ENCODE results near the gene MTMR11.

MTMR11 gene

GRCh38 chr1:149937759-149938158 is 1.1 kb upstream of the MTMR11 start:
- H2AK5ac ChIP-seq (ENCODE audit: low read length): peak overlapping the region; percentile 30
- H3K4ac ChIP-seq (ENCODE audit: low read depth, low read length): peak overlapping the region; percentile 1
- H3K79me1 ChIP-seq (ENCODE audit: low read length): peaks cover 31% of the 10 kb centered on the region
- peaks cover 6 to 13% of the 10 kb centered on the region in 2 experiments for H3K36me3 ChIP-seq (ENCODE audit: control insufficient read depth in 1 of 2, insufficient read depth in 2 of 2, low read length in 2 of 2)
- no peak overlapping the region for H3K23ac ChIP-seq (ENCODE audit: low read length)
- H3K4me1 ChIP-seq (ENCODE audit: control insufficient read depth in 1 of 2, insufficient read depth in 2 of 2, low read length in 2 of 2): peaks cover 11 to 23% of the 10 kb centered on the region in 2 experiments
- H3K79me2 ChIP-seq (ENCODE audit: control insufficient read depth, insufficient read depth, low read length, poor library complexity): peaks cover 5% of the 10 kb centered on the region
- no peak for DNase-seq
- peak overlapping the region; percentile 11 for H2BK12ac ChIP-seq (ENCODE audit: low read length)
- peak overlapping the region; percentile 98 for H3K27ac ChIP-seq (ENCODE audit: low read depth, low read length)
- H4K8ac ChIP-seq (ENCODE audit: low read depth, low read length): peak overlapping the region; percentile 25
- H4K12ac ChIP-seq (ENCODE audit: low read depth, low read length): no peak overlapping the region
- H3K14ac ChIP-seq (ENCODE audit: low read length): peak overlapping the region; percentile 50
- peak overlapping the region; percentile 74 for H2BK120ac ChIP-seq (ENCODE audit: insufficient read depth, low read length, poor library complexity)
- peak overlapping the region; percentile 77 for H3K4me2 ChIP-seq (ENCODE audit: low read length)
- H4K91ac ChIP-seq (ENCODE audit: low read depth, low read length): peak overlapping the region; percentile 20
- no peak overlapping the region for H3K4me3 ChIP-seq (ENCODE audit: low read depth, low read length)
- no peak overlapping the region for H2AFZ ChIP-seq (ENCODE audit: insufficient read depth, low read length, poor library complexity)
- no peaks in the 10 kb centered on the region for H3K9me3 ChIP-seq (ENCODE audit: insufficient read depth, low read depth, low read length)
- H3K18ac ChIP-seq (ENCODE audit: low read length): no peak overlapping the region
- H2BK5ac ChIP-seq (ENCODE audit: low read depth, low read length, poor library complexity): peak overlapping the region; percentile 84
- H3K9ac ChIP-seq (ENCODE audit: low read length): no peak overlapping the region
- H3K27me3 ChIP-seq (ENCODE audit: insufficient read depth, low read length): no peaks in the 10 kb centered on the region

GRCh38 chr1:149936992-149937705 is 470 bp upstream of the MTMR11 start:
- peak overlapping the region; percentile 5 for H3K14ac ChIP-seq (ENCODE audit: low read length)
- H3K4me2 ChIP-seq (ENCODE audit: low read length): peak overlapping the region; percentile 77
- peak overlapping the region; percentile 81 for H4K8ac ChIP-seq (ENCODE audit: low read depth, low read length)
- WGBS (ENCODE audit: extremely low coverage, insufficient coverage, insufficient read length): no CpG with 5 or more reads among the region's 8 CpGs
- H4K12ac ChIP-seq (ENCODE audit: low read depth, low read length): no peak overlapping the region
- H3K79me1 ChIP-seq (ENCODE audit: low read length): peaks cover 31% of the 10 kb centered on the region
- DNase-seq: peak; percentile 77 to 93
- peaks cover 6 to 15% of the 10 kb centered on the region in 2 experiments for H3K36me3 ChIP-seq (ENCODE audit: control insufficient read depth in 1 of 2, insufficient read depth in 2 of 2, low read length in 2 of 2)
- H2AK5ac ChIP-seq (ENCODE audit: low read length): no peak overlapping the region
- H2BK5ac ChIP-seq (ENCODE audit: low read depth, low read length, poor library complexity): peak overlapping the region; percentile 94
- H3K23ac ChIP-seq (ENCODE audit: low read length): no peak overlapping the region
- H3K9ac ChIP-seq (ENCODE audit: low read length): peak overlapping the region; percentile 84
- no peaks in the 10 kb centered on the region for H3K27me3 ChIP-seq (ENCODE audit: insufficient read depth, low read length)
- no peak overlapping the region for H3K4ac ChIP-seq (ENCODE audit: low read depth, low read length)
- no peaks in the 10 kb centered on the region for H3K9me3 ChIP-seq (ENCODE audit: insufficient read depth, low read depth, low read length)
- peaks cover 11 to 23% of the 10 kb centered on the region in 2 experiments for H3K4me1 ChIP-seq (ENCODE audit: control insufficient read depth in 1 of 2, insufficient read depth in 2 of 2, low read length in 2 of 2)
- peak overlapping the region; percentile 27 for H2AFZ ChIP-seq (ENCODE audit: insufficient read depth, low read length, poor library complexity)
- peaks cover 5% of the 10 kb centered on the region for H3K79me2 ChIP-seq (ENCODE audit: control insufficient read depth, insufficient read depth, low read length, poor library complexity)
- no peak overlapping the region for H3K18ac ChIP-seq (ENCODE audit: low read length)
- peak overlapping the region; percentile 95 for H4K91ac ChIP-seq (ENCODE audit: low read depth, low read length)
- H2BK12ac ChIP-seq (ENCODE audit: low read length): peak overlapping the region; percentile 54
- H3K4me3 ChIP-seq (ENCODE audit: low read depth, low read length): no peak overlapping the region
- peak overlapping the region; percentile 98 for H3K27ac ChIP-seq (ENCODE audit: low read depth, low read length)
- peak overlapping the region; percentile 87 for H2BK120ac ChIP-seq (ENCODE audit: insufficient read depth, low read length, poor library complexity)

DNA sequence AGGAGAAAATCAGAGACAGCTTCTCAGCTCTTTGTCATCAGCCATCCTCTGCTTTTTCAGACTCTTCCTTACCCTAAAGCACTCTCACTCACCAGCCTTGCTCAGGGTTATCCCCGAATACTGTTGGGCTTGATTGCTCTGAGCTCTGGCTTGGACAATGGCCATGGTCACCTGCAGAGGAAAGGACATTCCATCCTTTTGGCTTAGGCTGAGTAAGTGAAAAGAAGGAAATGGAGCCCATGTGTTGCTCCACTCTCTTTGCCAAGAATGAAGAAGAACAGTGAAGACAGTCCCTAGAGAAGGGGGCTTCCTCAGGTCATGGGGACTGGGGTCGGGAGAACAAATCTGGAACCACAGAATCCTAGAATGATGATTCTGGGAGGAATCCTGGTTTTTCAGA is 2.3 kb downstream of the MTMR11 start:
- peaks cover 5% of the 10 kb centered on the region for H3K79me2 ChIP-seq (ENCODE audit: control insufficient read depth, insufficient read depth, low read length, poor library complexity)
- no peaks in the 10 kb centered on the region for H3K9me3 ChIP-seq (ENCODE audit: insufficient read depth, low read depth, low read length)
- no peak overlapping the region for H2BK12ac ChIP-seq (ENCODE audit: low read length)
- no peak overlapping the region for H3K4me3 ChIP-seq (ENCODE audit: low read depth, low read length)
- H3K27me3 ChIP-seq (ENCODE audit: insufficient read depth, low read length): no peaks in the 10 kb centered on the region
- no peak overlapping the region for H3K9ac ChIP-seq (ENCODE audit: low read length)
- H3K14ac ChIP-seq (ENCODE audit: low read length): no peak overlapping the region
- no peak overlapping the region for H4K8ac ChIP-seq (ENCODE audit: low read depth, low read length)
- no CpG with 5 or more reads among the region's 2 CpGs for WGBS (ENCODE audit: extremely low coverage, insufficient coverage, insufficient read length)
- no peak overlapping the region for H2AK5ac ChIP-seq (ENCODE audit: low read length)
- no peak overlapping the region for H4K91ac ChIP-seq (ENCODE audit: low read depth, low read length)
- no peak overlapping the region for H2AFZ ChIP-seq (ENCODE audit: insufficient read depth, low read length, poor library complexity)
- H3K79me1 ChIP-seq (ENCODE audit: low read length): peaks cover 31% of the 10 kb centered on the region
- H3K4ac ChIP-seq (ENCODE audit: low read depth, low read length): no peak overlapping the region
- no peak overlapping the region for H4K12ac ChIP-seq (ENCODE audit: low read depth, low read length)
- no peak overlapping the region for H2BK5ac ChIP-seq (ENCODE audit: low read depth, low read length, poor library complexity)
- H3K27ac ChIP-seq (ENCODE audit: low read depth, low read length): no peak overlapping the region
- H3K4me2 ChIP-seq (ENCODE audit: low read length): no peak overlapping the region
- H3K36me3 ChIP-seq (ENCODE audit: control insufficient read depth in 1 of 2, insufficient read depth in 2 of 2, low read length in 2 of 2): peaks cover 17 to 38% of the 10 kb centered on the region in 2 experiments
- no peak overlapping the region for H2BK120ac ChIP-seq (ENCODE audit: insufficient read depth, low read length, poor library complexity)
- H3K4me1 ChIP-seq (ENCODE audit: control insufficient read depth in 1 of 2, insufficient read depth in 2 of 2, low read length in 2 of 2): peaks cover 11 to 22% of the 10 kb centered on the region in 2 experiments
- H3K23ac ChIP-seq (ENCODE audit: low read length): no peak overlapping the region
- H3K18ac ChIP-seq (ENCODE audit: low read length): no peak overlapping the region
- no peak for DNase-seq

DNA sequence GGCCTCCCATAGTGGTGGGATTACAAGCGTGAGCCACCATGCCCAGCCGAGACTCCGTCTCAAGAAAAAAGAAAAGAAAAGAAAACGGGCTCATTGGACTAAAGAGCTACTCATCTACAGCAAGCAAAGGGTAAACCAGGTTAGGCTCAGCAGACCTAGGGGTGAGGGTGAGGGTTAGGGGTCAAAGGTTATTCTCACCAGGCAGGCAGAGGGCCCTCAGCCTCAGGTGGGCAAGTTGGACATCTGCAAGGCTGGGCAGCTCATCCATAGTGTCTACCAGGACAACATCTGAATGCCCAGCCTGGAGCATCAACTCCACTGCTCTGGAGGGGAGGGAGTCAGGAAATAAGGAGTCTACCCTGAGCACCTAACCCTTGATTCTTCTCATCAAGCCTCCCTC is 3.5 kb downstream of the MTMR11 start:
- no peak overlapping the region for H4K8ac ChIP-seq (ENCODE audit: low read depth, low read length)
- no peaks in the 10 kb centered on the region for H3K27me3 ChIP-seq (ENCODE audit: insufficient read depth, low read length)
- no peak overlapping the region for H2AFZ ChIP-seq (ENCODE audit: insufficient read depth, low read length, poor library complexity)
- H3K4me3 ChIP-seq (ENCODE audit: low read depth, low read length): no peak overlapping the region
- H3K9ac ChIP-seq (ENCODE audit: low read length): no peak overlapping the region
- no peak overlapping the region for H2BK12ac ChIP-seq (ENCODE audit: low read length)
- no peak overlapping the region for H3K18ac ChIP-seq (ENCODE audit: low read length)
- H3K14ac ChIP-seq (ENCODE audit: low read length): no peak overlapping the region
- H3K27ac ChIP-seq (ENCODE audit: low read depth, low read length): no peak overlapping the region
- H3K23ac ChIP-seq (ENCODE audit: low read length): no peak overlapping the region
- H2BK5ac ChIP-seq (ENCODE audit: low read depth, low read length, poor library complexity): no peak overlapping the region
- no CpG with 5 or more reads among the region's 4 CpGs for WGBS (ENCODE audit: extremely low coverage, insufficient coverage, insufficient read length)
- peaks cover 23% of the 10 kb centered on the region for H3K79me1 ChIP-seq (ENCODE audit: low read length)
- no peak overlapping the region for H3K4ac ChIP-seq (ENCODE audit: low read depth, low read length)
- H3K4me1 ChIP-seq (ENCODE audit: control insufficient read depth in 1 of 2, insufficient read depth in 2 of 2, low read length in 2 of 2): peaks cover 11 to 19% of the 10 kb centered on the region in 2 experiments
- no peaks in the 10 kb centered on the region for H3K9me3 ChIP-seq (ENCODE audit: insufficient read depth, low read depth, low read length)
- H4K91ac ChIP-seq (ENCODE audit: low read depth, low read length): no peak overlapping the region
- H3K4me2 ChIP-seq (ENCODE audit: low read length): no peak overlapping the region
- no peak overlapping the region for H2AK5ac ChIP-seq (ENCODE audit: low read length)
- H4K12ac ChIP-seq (ENCODE audit: low read depth, low read length): no peak overlapping the region
- DNase-seq: no peak
- H3K79me2 ChIP-seq (ENCODE audit: control insufficient read depth, insufficient read depth, low read length, poor library complexity): peaks cover 5% of the 10 kb centered on the region
- no peak overlapping the region for H2BK120ac ChIP-seq (ENCODE audit: insufficient read depth, low read length, poor library complexity)
- peaks cover 17 to 41% of the 10 kb centered on the region in 2 experiments for H3K36me3 ChIP-seq (ENCODE audit: control insufficient read depth in 1 of 2, insufficient read depth in 2 of 2, low read length in 2 of 2)
